Stimulated activated CD4-positive, alpha-beta T cell treated with anti-CD3 and anti-CD28 coated beads, Interleukin-4, amount 100 ng/mL, for 24 hours (primary cell): ENCODE measurements around the gene PYGB.

Source experiments
- DNase-seq: peaks from one replicate; pipeline ENCODE4 v3.0.0-alpha.2; 2020

Gene PYGB

DNA sequence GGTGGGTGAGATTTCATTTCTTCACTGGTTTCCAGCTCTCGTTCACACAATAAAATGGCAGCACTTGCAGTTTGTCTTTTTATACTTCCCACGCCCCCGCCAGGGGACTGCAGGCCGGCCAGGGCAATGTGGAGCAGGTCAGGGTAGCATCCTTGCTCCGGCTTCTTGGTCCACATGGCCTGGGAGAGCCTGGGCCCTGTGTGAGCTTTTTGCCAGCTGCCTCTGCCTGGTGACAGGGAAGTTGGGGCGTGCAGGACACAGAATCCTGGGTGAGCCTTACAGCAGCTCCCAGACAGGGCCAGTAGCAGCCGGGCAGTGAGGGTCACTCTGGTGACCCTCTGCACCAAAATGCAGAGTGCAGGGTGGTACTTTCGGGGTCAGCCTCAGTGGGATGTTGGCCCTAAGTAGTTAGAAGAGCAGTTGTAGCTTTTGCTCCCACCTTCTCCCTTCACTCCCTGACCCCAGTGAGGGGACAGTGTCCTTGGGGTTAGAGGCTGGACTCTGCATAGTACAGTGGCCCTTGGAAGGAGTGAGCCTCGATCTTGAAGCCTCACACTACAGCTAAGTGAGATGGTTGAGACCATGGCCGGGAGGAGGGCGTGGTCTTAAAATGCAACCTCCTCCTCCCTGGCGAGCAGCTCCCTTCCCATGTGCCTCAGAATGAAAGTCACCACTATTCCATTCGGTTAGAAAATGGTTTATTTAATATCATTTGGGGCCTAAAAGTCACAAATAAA lies 23.8 kb downstream of the PYGB start:
- DNase-seq, result no peak

DNA sequence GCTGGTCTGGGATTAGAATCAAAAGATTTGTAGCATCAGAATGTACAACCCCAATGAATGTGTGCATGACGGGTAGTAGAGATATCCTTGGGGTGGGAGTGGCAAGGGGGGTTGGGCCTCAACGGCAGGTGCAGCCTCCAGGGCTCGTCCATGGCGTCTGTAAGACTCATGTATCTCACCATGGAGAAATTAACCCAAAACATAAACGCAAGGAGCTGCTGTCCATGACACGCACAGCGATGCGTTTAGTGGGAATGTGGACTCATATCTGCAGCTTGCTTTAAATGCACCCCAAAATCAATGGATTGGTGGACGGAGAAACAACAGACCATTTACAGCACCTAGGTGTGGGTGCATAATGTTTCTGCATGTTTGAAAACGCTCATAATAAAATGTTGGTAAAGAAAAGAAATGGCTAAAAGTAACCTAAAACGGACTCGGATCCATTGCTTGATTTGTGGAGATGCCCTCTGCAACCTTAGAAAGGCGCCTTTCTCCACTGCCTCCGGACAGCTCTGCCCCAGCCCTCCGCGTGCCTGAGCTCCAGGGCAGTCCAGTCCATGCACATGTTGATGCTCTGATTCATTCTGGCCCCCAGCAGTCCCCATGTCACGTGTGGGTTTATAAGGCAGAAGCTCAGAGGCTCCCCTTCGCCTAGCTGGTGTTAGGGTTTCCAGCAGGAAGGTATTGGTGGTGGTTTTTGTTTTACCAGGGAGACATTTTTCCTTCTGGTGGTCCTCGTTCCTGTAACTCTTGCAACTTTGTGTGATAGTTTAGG lies 24.5 kb downstream of the PYGB start:
- no peak for DNase-seq

DNA sequence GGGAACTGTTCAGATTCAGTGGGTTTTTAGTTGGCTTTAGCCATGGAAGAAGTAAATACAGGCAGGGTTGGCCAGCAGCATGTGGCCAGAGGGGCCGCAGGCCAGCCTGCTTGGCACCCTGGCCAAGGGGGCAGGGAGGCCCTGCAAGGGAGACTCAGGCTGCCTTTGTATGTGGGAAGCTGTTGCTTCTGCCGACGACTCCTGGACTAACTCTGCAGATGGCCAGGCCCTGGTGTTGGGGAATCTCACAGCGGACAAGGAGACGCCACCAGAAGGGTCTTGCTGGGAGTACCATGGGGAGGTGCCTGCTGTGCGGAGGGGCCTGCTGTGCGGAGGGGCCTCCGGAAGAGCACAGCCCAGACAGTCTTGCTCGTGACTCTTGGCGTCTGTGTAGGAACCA lies 25.2 kb downstream of the PYGB start:
- DNase-seq, result no peak

DNA sequence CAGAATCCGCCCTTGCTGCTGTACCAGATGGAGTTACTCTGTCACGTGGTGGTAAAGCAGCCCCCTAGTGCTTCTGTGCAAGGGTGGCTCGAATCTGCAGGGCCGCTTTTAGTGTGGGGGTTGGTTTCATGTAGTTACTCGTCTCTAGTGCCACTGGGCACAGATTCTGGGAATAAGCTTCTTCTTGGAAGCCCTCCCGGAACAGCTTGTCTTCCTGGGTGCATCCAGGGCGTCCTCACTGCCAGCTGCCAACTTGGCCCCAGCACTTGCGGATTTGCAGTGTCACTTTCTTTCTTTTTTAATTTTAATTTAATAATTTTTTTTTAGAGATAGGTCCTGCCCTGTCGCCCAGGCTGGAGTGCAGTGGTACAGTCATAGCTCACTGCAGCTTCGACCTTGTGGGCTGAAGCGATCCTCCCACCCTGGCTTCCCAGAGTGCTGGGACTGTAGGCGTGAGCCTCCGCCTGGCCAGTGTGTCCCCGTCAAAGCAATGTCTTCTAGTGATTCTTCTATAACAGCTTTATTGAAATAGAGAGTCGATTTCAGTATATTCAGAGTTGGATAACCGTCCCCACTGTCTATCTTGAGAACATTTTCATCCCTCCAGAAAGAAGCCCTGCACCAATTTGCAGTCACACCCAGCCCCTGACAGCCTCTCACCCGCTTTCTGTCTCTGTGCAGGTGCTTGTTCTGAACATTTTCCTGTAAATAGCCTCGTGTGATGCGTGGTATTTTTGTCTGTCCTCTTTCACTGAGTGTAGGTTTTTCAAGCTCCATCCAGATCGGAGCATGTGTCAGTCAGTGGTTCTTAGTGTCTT lies 25.9 kb downstream of the PYGB start:
- no peak for DNase-seq

DNA sequence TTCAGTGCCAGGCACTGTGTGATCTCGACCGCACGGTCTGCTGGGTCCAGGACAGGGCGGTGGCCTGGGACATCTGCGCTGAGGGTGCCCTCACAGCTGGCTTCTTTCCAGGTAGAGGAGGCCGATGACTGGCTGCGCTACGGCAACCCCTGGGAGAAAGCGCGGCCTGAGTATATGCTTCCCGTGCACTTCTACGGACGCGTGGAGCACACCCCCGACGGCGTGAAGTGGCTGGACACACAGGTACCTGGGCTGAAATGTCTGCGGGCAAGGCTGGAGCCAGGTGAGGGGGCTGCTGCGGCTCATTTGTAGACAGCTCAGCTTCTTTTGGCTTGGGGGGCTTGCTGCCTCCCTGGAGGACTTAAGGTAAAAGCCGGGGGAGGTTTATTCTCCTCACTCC lies 26.6 kb downstream of the PYGB start:
- DNase-seq, result no peak

DNA sequence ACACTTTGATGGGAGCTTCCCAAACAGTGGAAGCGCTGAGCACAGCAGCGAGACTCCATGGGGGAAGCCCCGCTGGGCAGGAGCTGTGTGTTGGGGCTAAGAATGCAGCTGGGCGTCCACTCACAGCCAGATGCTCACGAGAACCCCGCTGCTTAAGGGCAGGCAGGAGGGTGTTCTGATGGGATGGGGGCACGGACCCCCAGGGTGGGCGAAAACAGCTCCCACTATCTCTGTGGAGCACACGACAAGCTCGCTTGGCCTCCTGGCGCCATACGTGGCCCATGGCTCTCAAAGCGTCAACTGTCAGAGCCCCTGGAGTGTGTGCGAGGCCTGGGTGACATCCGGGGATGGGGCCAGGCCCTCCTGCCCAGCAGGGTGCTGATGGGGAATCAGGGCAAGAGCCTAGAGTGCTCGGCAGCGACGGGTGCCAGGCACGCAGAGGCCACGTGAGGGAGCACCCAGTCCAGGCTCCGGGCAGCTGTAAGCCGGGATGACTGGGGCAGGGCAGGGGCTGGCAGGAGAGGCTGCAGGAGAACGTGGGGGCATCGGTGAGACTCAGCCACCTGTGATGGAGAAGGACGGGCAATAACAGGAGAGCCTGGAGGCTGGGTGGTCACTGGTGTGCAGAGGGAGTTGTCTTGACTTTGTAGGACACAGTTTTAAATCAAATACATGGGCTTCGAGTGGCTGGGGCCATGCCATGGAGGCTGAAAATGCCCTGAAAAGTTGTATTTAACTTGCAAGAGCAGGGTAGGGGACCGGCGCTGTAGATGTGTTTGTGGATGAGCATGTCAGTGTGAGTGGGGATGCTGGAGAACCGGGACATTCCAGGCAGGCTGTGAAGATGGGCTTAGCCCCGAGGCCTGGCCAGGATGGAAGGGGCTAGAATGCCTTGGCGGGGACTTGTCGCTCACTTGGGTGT lies 27.3 kb downstream of the PYGB start:
- DNase-seq, result no peak

DNA sequence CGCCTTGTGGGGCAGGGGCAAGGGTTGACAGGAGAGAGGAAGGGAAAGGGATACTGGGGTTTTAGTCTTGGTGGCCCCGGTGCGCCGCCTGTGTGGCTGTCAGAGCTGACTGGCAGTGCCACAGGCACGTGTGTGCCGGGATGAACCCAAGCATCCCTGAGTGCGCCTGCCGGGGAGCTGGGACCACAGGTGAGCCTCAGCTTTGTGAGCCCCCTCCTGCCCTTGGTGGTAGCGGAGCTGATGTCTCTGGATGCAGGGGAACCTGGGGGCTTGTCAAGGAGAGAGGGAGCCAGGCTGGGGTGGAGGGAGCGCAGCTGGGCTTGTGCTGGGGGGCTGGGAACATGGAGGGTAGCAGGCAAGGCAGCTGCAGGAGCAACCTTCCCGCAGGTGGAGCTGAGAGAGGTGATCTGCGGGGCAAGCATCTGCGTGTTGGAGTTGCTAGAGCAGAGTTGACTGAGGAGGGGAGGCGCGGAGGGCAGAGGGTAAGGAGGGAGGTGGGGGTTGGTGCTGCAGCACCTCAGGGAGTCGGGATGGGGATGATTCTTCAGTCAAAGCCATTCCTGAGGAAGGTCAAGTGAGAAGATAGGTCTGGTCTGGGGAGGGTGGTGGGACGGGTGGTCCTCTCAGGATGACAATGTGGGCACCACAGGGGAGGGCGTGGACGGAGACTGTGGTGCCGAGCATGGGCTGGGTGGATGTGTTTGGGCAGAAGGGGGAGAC lies 28.1 kb downstream of the PYGB start:
- DNase-seq, result no peak

DNA sequence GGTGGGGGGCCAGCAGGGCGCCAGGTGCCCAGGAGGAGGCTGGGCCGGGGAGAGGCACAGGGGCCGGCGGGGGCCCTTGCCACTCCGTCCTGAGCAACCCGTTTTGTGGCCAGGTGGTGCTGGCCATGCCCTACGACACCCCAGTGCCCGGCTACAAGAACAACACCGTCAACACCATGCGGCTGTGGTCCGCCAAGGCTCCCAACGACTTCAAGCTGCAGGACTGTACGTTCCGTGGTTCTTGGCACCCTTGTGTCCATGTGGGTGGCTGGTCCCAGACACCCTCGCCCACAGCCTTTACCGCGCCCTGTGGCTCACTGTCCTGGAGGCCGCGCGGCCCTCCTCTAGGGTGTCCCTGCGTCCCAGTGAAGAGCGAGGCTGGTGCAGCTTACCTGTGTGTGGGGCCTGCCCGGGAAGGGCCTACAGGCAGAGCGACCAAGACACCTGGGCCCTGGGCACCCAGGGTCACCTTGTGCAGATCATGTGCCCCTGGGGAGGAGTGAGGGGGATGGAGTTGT lies 28.7 kb downstream of the PYGB start:
- no peak for DNase-seq

DNA sequence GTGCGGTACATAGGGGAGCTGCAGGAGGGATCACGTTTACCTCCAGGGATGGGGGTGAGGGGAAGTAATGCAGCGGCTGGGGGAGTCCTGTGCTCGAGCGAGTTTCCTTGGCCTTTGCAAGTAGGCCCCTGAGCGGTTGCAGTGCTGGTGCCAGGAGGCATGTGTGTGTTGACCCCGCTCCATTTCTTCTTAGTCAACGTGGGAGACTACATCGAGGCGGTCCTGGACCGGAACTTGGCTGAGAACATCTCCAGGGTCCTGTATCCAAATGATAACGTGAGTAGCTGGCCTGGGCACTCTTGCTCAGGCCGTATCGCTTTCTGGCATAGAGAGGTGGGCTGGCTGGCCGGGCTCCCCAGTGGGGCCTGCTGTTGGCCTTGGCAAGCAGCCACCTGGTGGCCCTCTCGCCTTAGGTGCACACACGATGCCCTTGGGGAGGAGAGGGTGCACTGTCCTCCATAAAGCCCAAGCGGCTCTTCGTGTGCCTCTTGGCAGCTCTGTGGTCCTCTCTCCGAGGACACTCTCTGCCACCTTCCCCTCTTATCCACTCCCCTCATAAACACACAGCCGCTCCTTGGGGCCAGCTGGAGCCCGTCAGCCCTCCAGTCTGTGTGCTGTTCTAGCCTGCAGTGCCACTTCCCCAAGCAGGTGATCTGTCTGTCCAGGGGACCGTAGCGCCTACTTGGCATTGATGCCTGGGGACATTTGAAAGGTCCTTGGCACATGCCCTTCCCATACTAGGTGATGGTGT lies 29.3 kb downstream of the PYGB start:
- no peak for DNase-seq

DNA sequence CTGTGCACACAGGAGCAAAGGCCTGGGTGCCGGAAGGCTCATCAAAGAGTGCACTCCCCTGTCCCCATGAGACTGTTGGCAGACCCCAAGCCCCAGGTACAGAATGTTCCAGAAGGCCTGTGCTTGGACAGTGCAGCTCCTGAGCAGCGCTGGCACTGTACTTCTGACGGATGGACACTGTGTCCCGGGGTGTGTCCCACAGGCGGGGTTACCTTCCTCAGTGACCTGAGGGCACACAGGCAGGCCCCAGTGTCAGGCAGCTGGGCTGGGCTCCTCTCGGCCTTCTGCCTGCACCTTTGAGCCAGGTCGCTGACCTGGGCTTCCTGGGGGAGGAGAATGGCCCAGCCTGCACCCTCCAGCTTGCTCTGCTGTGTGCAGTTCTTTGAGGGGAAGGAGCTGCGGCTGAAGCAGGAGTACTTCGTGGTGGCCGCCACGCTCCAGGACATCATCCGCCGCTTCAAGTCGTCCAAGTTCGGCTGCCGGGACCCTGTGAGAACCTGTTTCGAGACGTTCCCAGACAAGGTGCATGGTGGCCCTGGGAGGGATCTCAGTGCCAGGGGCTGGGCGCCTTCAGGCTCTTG lies 30.1 kb downstream of the PYGB start:
- no peak for DNase-seq

DNA sequence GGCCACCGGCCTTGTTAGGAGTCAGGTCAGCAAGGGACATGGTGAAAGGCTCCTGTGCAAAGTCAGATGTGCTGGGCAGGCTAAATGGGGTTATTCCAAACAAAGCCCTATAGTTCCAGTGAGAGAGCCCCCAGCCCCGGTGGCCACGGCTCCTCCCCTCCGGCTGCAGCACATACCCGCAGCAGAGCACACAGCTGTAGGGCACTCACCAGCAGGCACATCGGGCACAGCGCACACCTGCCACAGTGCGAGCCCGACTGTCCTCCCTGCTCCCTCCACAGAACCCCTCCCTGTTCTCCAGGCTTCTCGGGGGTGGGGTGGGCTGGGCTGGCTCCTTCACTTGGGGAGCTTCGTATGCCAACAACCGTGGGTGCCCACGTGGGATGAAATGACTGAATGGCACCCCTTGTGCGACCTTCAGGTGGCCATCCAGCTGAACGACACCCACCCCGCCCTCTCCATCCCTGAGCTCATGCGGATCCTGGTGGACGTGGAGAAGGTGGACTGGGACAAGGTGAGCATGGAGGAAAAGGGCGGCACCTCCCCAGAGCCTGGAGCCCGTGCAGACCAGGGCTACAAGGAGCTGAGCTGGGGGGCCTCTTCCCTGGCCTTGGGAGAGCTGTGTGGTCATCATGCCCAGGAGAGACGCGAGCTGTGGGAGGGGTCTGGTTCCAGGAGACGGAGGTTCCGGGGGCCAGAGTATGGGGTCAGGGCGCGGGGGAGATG lies 30.9 kb downstream of the PYGB start:
- DNase-seq, result no peak

DNA sequence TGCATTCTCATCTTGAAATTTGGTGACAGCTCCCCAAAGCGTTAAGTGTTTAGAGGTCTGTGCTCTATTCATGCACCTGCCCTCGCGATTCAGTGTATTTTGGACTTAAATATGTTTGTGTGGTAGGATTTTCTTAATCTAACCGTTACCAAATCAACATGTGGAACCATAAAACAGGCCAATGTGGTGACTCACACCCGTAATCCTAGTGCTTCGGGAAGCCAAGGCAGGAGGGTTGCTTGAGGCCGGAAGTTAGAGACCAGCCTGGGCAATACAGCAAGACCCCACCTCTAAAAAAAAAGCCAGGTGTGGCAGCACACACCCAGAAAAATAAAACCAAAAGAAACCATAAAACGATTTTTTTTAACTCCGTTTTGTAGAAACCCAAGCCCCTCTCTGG lies 31.5 kb downstream of the PYGB start:
- no peak for DNase-seq

DNA sequence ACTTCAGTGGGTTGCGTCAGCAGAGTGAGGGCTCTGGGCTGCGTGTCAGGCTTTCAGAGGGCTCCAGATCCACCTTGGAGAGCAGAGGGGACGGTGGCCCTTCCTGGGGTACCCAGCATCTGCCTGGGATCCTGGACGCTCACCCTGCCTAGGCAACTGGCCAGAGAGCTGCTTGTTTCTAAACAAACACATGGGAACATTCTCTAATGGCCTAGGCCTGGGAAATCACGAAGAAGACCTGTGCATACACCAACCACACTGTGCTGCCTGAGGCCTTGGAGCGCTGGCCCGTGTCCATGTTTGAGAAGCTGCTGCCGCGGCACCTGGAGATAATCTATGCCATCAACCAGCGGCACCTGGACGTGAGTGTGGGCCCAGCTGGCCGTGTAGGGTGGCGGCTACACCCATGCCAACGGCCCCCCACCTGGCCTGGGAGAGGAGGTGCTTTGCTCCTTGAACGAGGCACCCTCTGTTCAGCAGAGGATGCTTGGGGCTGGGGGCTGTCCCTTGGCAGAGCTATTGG lies 32.2 kb downstream of the PYGB start:
- DNase-seq, result no peak

DNA sequence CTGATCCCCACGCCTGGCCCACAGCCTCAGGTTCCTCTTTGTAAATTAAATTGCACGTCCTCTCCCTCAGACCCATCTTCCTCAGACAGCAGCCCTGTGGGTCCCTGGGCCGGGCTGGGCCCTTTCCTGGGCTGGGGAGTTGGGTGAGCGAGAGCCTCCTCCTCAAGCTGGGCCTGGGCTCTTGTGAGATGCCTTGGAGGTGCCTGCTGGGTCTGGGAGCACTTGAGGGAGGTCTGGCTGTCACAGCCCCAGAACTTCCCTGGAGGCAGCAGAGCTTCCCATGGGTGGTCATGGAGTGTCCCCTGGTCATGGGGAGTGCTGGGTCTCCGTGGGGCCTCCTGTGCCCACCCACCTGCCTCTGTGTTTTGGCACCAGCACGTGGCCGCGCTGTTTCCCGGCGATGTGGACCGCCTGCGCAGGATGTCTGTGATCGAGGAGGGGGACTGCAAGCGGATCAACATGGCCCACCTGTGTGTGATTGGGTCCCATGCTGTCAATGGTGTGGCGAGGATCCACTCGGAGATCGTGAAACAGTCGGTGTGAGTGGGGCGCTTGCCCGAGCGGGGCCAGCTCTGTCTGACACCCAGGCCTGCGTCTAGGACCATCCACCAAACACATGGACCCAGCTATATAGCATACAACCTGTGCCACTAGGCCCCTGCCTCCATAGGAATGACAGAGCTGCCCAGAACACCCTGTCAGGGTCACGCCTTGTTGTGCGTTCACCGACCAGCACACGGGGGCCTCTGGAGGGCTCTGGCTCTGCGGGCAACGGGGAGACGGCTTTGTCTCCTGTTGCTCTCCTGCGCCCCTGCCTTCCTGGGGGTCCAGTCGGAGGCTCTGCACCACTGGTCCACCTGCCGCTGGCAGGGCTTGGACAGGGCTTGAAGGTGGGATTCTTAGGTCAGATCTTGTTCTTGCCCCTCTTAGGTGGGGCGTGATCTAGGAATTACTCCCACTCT lies 33.0 kb downstream of the PYGB start:
- no peak for DNase-seq

DNA sequence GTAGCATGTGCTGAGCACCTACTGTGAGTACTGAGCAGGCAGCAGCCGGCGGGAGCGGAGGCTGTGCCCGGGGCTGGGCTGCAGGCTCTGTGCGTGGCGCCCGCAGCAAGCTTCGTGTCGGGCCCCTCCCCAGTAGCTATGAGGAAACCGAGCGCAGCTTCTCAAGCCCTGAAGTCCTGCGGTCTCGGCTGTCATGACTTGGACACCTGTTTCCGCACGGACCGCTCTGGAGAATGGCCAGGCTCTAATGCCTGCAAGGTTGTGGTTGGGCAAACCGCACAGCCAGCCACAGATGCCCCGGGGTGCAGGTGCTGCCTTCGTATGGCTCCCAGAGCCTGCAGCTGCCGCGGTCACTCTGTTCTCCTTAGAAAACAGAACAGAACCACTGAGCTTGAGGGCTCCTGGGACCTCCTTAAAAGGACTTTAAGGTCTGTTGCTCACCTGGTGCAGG lies 33.7 kb downstream of the PYGB start:
- no peak for DNase-seq

DNA sequence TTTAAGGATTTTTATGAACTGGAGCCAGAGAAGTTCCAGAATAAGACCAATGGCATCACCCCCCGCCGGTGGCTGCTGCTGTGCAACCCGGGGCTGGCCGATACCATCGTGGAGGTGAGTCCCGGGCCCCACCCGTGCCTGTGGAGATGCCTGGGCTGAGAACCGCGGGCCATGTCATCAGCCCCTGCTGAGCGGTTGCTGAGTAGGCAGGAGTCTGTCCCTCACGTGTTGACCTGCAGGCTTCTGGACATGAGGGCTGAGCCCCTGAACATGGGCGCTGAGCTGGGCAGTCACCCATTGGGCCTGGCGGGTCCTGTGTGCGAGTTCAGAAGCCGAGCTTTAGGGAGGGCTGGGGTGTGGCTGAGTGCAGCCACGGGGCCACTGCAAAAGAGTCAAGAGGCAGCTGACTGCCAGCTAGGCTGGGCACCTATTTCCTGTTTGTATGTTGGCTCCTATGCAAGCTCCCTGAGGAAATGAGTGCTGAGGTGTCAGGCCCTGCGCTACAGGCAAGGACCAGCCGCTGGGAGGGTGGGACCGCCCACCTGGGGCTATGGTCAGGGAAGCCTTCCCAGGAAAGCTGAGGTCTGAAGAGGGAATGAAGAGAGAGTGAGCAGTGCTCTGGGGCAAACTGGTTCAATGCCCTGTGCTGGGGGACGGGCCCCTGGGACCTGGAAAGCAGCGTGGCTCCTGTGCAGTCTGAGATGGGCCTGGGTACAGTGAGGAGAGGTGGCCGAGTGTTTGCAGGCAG lies 34.3 kb downstream of the PYGB start:
- DNase-seq, result no peak

DNA sequence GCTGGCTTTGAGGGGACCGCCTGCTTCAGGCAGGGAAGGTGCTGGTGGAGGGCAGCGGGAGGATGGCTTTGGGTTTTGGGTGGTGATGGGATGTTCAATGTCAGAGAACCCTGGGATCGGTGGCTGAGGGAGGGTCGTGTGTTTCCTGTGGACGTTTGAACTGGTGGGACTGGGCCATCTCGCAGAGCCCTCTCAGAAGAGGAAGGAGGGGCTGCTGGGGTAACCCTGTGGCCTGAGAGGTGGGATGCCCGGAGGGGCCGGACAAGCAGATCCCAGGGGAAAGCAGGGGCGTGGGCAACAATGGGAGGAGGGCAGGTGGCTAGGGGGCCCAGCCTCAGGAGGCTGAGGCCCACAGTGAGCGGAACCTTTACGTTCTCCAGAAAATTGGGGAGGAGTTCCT lies 34.9 kb downstream of the PYGB start:
- no peak for DNase-seq
